HCT116 (cell line): ENCODE measurements around the gene TTLL4. TPM values are rescaled to one million over a fixed set of nuclear protein-coding genes. Genes with fewer than 3 reads are reported as not detected.

ENCODE experiments used
- ATAC-seq: fragments of 200-7000 bp; cut with Tn5 transposase; 2 replicates; pipeline ENCODE4 v1.9.1; 2020; ENCODE audit warnings: mild to moderate bottlenecking, moderate library complexity
- BruUV-seq: library from RNA; stranded (reverse); fragments of 400-500 nt; replicated peaks from 2 replicates; lab custom pipeline; 2021; lab: Mats Ljungman, UMichigan
- CTCF ChIA-PET: fragments of 300-600 bp; sonication (Branson Sonifier 250); formaldehyde crosslinking; loops from one replicate; lab custom pipeline; 2021; ENCODE audit warnings: antibody characterized with exemption; lab: Charles Lee
- POLR2A ChIA-PET: fragments of 300-600, 350-600 bp; sonication (Branson Sonifier 250); formaldehyde crosslinking; loops from one replicate; lab custom pipeline; 2021; ENCODE audit warnings: antibody characterized with exemption; lab: Charles Lee
- RAD21 ChIA-PET, 2 experiments: fragments of 300-600 bp; sonication (Branson Sonifier 250); formaldehyde crosslinking; loops; one replicate each; lab custom pipeline; 2023; ENCODE audit warnings: low total read pairs in 2 of 2; ENCODE audit not compliant: uncharacterized antibody in 2 of 2, unreplicated experiment in 2 of 2, low non-redundant PET in 1 of 2; lab: Charles Lee
- DNase-seq: peaks from one replicate; pipeline ENCODE4 v3.0.0-alpha.2; 2010; ENCODE audit warnings: low read depth, low spot score
- H2AFZ ChIP-seq: fragments of 200-600 bp; shearing (Covaris generic), sonication (generic); 2 replicates; pipeline ENCODE4 v1.6.1; 2017; ENCODE audit warnings: low read depth, mixed run types, mixed read lengths, antibody characterized with exemption, low read length; ENCODE audit not compliant: poor library complexity, severe bottlenecking
- H3K27ac ChIP-seq: 2 replicates; pipeline ENCODE4 v1.5.1; 2012; ENCODE audit warnings: low read depth, low read length
- H3K27me3 ChIP-seq: fragments of 200-600 bp; sonication (generic); 2 replicates; pipeline ENCODE4 v1.6.1; 2016; ENCODE audit warnings: mixed run types, low read length, mixed read lengths; ENCODE audit not compliant: insufficient read depth
- H3K36me3 ChIP-seq, 2 experiments: fragments of 200-500 bp in 1 of 2; fragments of 200-600 bp in 1 of 2; sonication (Bioruptor generic) in 1 of 2; sonication (generic) in 1 of 2; 2 replicates each; pipeline versions ENCODE4 v1.5.1 to v1.6.1; 2014 to 2016; ENCODE audit warnings: low read length in 2 of 2, inconsistent platforms in 1 of 2, mixed read lengths in 1 of 2, mixed run types in 1 of 2; ENCODE audit not compliant: insufficient read depth in 2 of 2, control insufficient read depth in 1 of 2
- H3K4me1 ChIP-seq, 2 experiments: fragments of 200-600 bp in 1 of 2; sonication (generic) in 1 of 2; 2 replicates each; pipeline versions ENCODE4 v1.5.1 to v1.6.1; 2012 to 2017; ENCODE audit warnings: low read length in 2 of 2, inconsistent platforms in 1 of 2, mild to moderate bottlenecking in 1 of 2, mixed read lengths in 1 of 2, mixed run types in 1 of 2, moderate library complexity in 1 of 2; ENCODE audit not compliant: insufficient read depth in 2 of 2, control insufficient read depth in 1 of 2
- H3K4me2 ChIP-seq: fragments of 200-600 bp; sonication (generic); 2 replicates; pipeline ENCODE4 v1.6.1; 2017; ENCODE audit warnings: mixed run types, low read length, mixed read lengths
- H3K4me3 ChIP-seq, 2 experiments: fragments of 200-600 bp in 1 of 2; sonication (generic) in 1 of 2; replicated peaks in 1 of 2; 2 replicates each; pipeline ENCODE4 v1.5.1; 2011 to 2016; ENCODE audit warnings: low read length in 2 of 2, control low read depth in 1 of 2, low read depth in 1 of 2, mild to moderate bottlenecking in 1 of 2, mixed read lengths in 1 of 2, mixed run types in 1 of 2
- H3K79me2 ChIP-seq: fragments of 200-600 bp; sonication (generic); 2 replicates; pipeline ENCODE4 v1.6.1; 2017; ENCODE audit warnings: mild to moderate bottlenecking, mixed run types, low read length, moderate library complexity, mixed read lengths; ENCODE audit not compliant: insufficient read depth
- H3K9ac ChIP-seq: fragments of 200-600 bp; sonication (generic); 2 replicates; pipeline ENCODE4 v1.6.1; 2016; ENCODE audit warnings: low read length, mixed read lengths
- H3K9me2 ChIP-seq: fragments of 200-600 bp; sonication (generic), shearing (Covaris generic); 2 replicates; pipeline ENCODE4 v1.6.1; 2017; ENCODE audit warnings: mixed run types, mild to moderate bottlenecking, moderate library complexity; ENCODE audit not compliant: insufficient read depth
- H3K9me3 ChIP-seq, 2 experiments: fragments of 200-500 bp in 1 of 2; fragments of 200-600 bp in 1 of 2; sonication (Bioruptor generic) in 1 of 2; sonication (generic) in 1 of 2; 2 replicates each; pipeline ENCODE4 v1.6.1; 2014 to 2017; ENCODE audit warnings: low read length in 2 of 2, mixed read lengths in 2 of 2, inconsistent platforms in 1 of 2, low read depth in 1 of 2, mild to moderate bottlenecking in 1 of 2, mixed run types in 1 of 2, moderate library complexity in 1 of 2; ENCODE audit not compliant: control insufficient read depth in 1 of 2, insufficient read depth in 1 of 2
- H4K20me1 ChIP-seq: fragments of 200-600 bp; sonication (generic), shearing (Covaris generic); 2 replicates; pipeline ENCODE4 v1.6.1; 2017; ENCODE audit warnings: mixed run types, mild to moderate bottlenecking, moderate library complexity; ENCODE audit not compliant: insufficient read depth
- CEBPB ChIP-seq: IDR thresholded peaks from 2 replicates; pipeline ENCODE4 v1.6.1; 2012; ENCODE audit warnings: low read depth
- ELF1 ChIP-seq: IDR thresholded peaks from 2 replicates; pipeline ENCODE4 v1.6.1; 2012; ENCODE audit warnings: low read depth, borderline replicate concordance
- EZH2 ChIP-seq: fragments of 200-600 bp; sonication (generic); IDR thresholded peaks from 2 replicates; pipeline ENCODE4 v1.6.1; 2017; ENCODE audit warnings: antibody characterized with exemption, mixed run types
- FOSL1 ChIP-seq: IDR thresholded peaks from 2 replicates; pipeline ENCODE4 v1.6.1; 2012; ENCODE audit warnings: low read depth
- POLR2A ChIP-seq: IDR thresholded peaks from 2 replicates; pipeline ENCODE4 v1.7.0; 2011; ENCODE audit warnings: borderline replicate concordance; ENCODE audit not compliant: insufficient read depth, insufficient read length; ENCODE audit errors: extremely low read depth
- POLR2AphosphoS5 ChIP-seq: IDR thresholded peaks from 2 replicates; pipeline ENCODE4 v1.6.1; 2011; ENCODE audit warnings: mild to moderate bottlenecking, low read depth, low read length, moderate library complexity
- RAD21 ChIP-seq: IDR thresholded peaks from 2 replicates; pipeline ENCODE4 v1.6.1; 2012; ENCODE audit warnings: low read depth, mild to moderate bottlenecking
- REST ChIP-seq: IDR thresholded peaks from 2 replicates; pipeline ENCODE4 v1.6.1; 2012; ENCODE audit warnings: low read depth
- SP1 ChIP-seq: IDR thresholded peaks from 2 replicates; pipeline ENCODE4 v1.6.1; 2012; ENCODE audit warnings: low read depth
- ZFX ChIP-seq: fragments of 450-650 bp; IDR thresholded peaks from 2 replicates; pipeline ENCODE4 v1.6.1; 2017
- ZNF274 ChIP-seq: fragments of 200-500 bp; sonication (Bioruptor generic); IDR thresholded peaks from 2 replicates; pipeline ENCODE4 v1.6.1; 2014; ENCODE audit warnings: mild to moderate bottlenecking, low read depth, low read length, inconsistent platforms
- intact Hi-C: fragments of 100-400 bp; cut with micrococcal nuclease; formaldehyde crosslinking; loops from 2 replicates; pipeline ENCODE4 v1.10.0; 2022
- total RNA-seq: library from RNA; stranded (reverse); gene quantifications from one replicate; pipeline ENCODE4 v1.2.1, GENCODE V29; 2021; ENCODE audit not compliant: unreplicated experiment

TTLL4 gene
- total RNA-seq, 1 experiment from 2014 or later, result 53.0 TPM

GRCh38 chr2:218799990-218800389 is 89.4 kb downstream of the TTLL4 start:
- no peak for DNase-seq
- Histone ChIP-seq H3K4me2 (no peak overlapping the region), H3K4me1 (no peaks in the 10 kb centered on the region), H3K27ac (no peak overlapping the region), H3K79me2 (no peaks in the 10 kb centered on the region), H2AFZ (no peak overlapping the region), H3K36me3 (no peaks in the 10 kb centered on the region), H3K9ac (no peak overlapping the region), H3K27me3 (no peaks in the 10 kb centered on the region), H3K9me3 (no peaks in the 10 kb centered on the region), H4K20me1 (no peaks in the 10 kb centered on the region), H3K9me2 (no peaks in the 10 kb centered on the region), H3K4me3 (no peak overlapping the region)
- CTCF ChIA-PET, result no interaction called here
- POLR2A ChIA-PET, result no interaction called here
- RAD21 ChIA-PET, result no interaction called here
- intact Hi-C loops, result no loop called here
- no TSS peak for BruUV-seq
- TF ChIP-seq POLR2A, result no peak
- no peak for TF ChIP-seq REST
- TF ChIP-seq RAD21, result no peak
- TF ChIP-seq POLR2AphosphoS5, result no peak
- no peak for TF ChIP-seq FOSL1
- no peak for TF ChIP-seq ZNF274
- no peak for TF ChIP-seq SP1
- no peak for TF ChIP-seq CEBPB
- TF ChIP-seq ELF1, result no peak
- no peak for TF ChIP-seq ZFX
- TF ChIP-seq EZH2, result no peak
- no peak for ATAC-seq
